Measurements from ENCODE around the gene TLCD5.

TLCD5 gene

GRCh38 chr11:120338107-120338933 is 13.2 kb downstream of the TLCD5 start:
- DNase-seq: no peak

- no peak for DNase-seq
Observed at GRCh38 chr11:120339394-120339890, 14.3 kb downstream of the TLCD5 start.

GRCh38 chr11:120340529-120340928 is 15.4 kb downstream of the TLCD5 start:
- no peak for DNase-seq

GRCh38 chr11:120342226-120342625 is 17.1 kb downstream of the TLCD5 start:
- no peak for DNase-seq

- no peak for DNase-seq
Observed at GRCh38 chr11:120342678-120343077, 17.6 kb downstream of the TLCD5 start.

- no peak for DNase-seq
Observed at GRCh38 chr11:120343429-120343828, 18.3 kb downstream of the TLCD5 start.

GRCh38 chr11:120344302-120345004 is 19.4 kb downstream of the TLCD5 start:
- peak; percentile 61 for DNase-seq

GRCh38 chr11:120346233-120346632 is 21.1 kb downstream of the TLCD5 start:
- no peak for DNase-seq

GRCh38 chr11:120350637-120351036 is 25.5 kb downstream of the TLCD5 start:
- DNase-seq: no peak

GRCh38 chr11:120352405-120352804 is 27.3 kb downstream of the TLCD5 start:
- DNase-seq: no peak

- no peak for DNase-seq
Observed at GRCh38 chr11:120354068-120354467, 29.0 kb downstream of the TLCD5 start.

- no peak for DNase-seq
Observed at GRCh38 chr11:120354779-120355178, 29.7 kb downstream of the TLCD5 start.

- DNase-seq: no peak
Observed at GRCh38 chr11:120357620-120358019, 32.5 kb downstream of the TLCD5 start.

GRCh38 chr11:120358729-120359128 is 33.6 kb downstream of the TLCD5 start:
- no peak for DNase-seq

GRCh38 chr11:120363436-120363835 is 38.3 kb downstream of the TLCD5 start:
- no peak for DNase-seq

- no peak for DNase-seq
Observed at GRCh38 chr11:120365512-120365911, 40.4 kb downstream of the TLCD5 start.

- DNase-seq: no peak
Observed at GRCh38 chr11:120372296-120372695, 47.2 kb downstream of the TLCD5 start.

- no peak for DNase-seq
Observed at GRCh38 chr11:120375076-120375475, 50.0 kb downstream of the TLCD5 start.

- no peak for DNase-seq
Observed at GRCh38 chr11:120376547-120377182, 51.6 kb downstream of the TLCD5 start.

GRCh38 chr11:120378474-120378873 is 53.4 kb downstream of the TLCD5 start:
- DNase-seq: no peak

- no peak for DNase-seq
Observed at GRCh38 chr11:120381401-120381800, 56.3 kb downstream of the TLCD5 start.
